Thoracic aorta (tissue), 2 donors: ENCODE results near the gene ADRA2C. TPM values are rescaled to one million over a fixed set of nuclear protein-coding genes. Genes with fewer than 3 reads are reported as not detected.

Experiments
- ATAC-seq: fragments of 150-250 bp; one replicate; pipeline ENCODE4 v1.8.0; 2017; ENCODE audit warnings: low read depth; ENCODE audit not compliant: insufficient number of reproducible peaks, low FRiP score
- DNase-seq: peaks from one replicate; pipeline ENCODE4 v3.0.0-alpha.2; 2020; ENCODE audit warnings: low spot score
- H3K27ac ChIP-seq, 2 donors: fragments of 200-600 bp; sonication (generic); 1 replicate in 1 of 2; 2 replicates in 1 of 2; pipeline ENCODE4 v1.5.1; 2016; ENCODE audit warnings: mild to moderate bottlenecking in 2 of 2, moderate library complexity in 2 of 2
- H3K27me3 ChIP-seq: fragments of 200-600 bp; sonication (generic); replicated peaks from 2 replicates; pipeline ENCODE4 v1.6.0; 2016; ENCODE audit warnings: mild to moderate bottlenecking; ENCODE audit not compliant: insufficient read depth
- H3K36me3 ChIP-seq: fragments of 200-600 bp; sonication (generic); one replicate; pipeline ENCODE4 v1.5.1; 2016
- H3K4me1 ChIP-seq, 2 donors: fragments of 200-600 bp; sonication (generic); 1 replicate in 1 of 2; 2 replicates in 1 of 2; pipeline versions ENCODE4 v1.5.1 to v1.6.0; 2016; ENCODE audit warnings: low read depth in 2 of 2, mild to moderate bottlenecking in 1 of 2; ENCODE audit not compliant: control insufficient read depth in 1 of 2
- H3K4me3 ChIP-seq: fragments of 200-600 bp; sonication (generic); 2 replicates; pipeline ENCODE4 v1.5.1; 2016; ENCODE audit warnings: mild to moderate bottlenecking
- H3K9me3 ChIP-seq: fragments of 200-600 bp; sonication (generic); 2 replicates; pipeline ENCODE4 v1.5.1; 2016
- total RNA-seq, 2 donors: library from RNA; depleted of rRNA; stranded (reverse); fragments of >200 nt; gene quantifications; one replicate each; pipeline versions ENCODE4 v1.1.0 to v1.2.3, GENCODE V29; 2016
- TF ChIP-seq, protein P1 (sequence below): fragments of 200-600 bp; sonication (generic); IDR thresholded peaks from one replicate; pipeline ENCODE4 v1.5.1; 2019; ENCODE audit warnings: antibody characterized with exemption

Gene ADRA2C
- total RNA-seq, 2 donors from 2014 or later: 105 to 232 TPM

DNA sequence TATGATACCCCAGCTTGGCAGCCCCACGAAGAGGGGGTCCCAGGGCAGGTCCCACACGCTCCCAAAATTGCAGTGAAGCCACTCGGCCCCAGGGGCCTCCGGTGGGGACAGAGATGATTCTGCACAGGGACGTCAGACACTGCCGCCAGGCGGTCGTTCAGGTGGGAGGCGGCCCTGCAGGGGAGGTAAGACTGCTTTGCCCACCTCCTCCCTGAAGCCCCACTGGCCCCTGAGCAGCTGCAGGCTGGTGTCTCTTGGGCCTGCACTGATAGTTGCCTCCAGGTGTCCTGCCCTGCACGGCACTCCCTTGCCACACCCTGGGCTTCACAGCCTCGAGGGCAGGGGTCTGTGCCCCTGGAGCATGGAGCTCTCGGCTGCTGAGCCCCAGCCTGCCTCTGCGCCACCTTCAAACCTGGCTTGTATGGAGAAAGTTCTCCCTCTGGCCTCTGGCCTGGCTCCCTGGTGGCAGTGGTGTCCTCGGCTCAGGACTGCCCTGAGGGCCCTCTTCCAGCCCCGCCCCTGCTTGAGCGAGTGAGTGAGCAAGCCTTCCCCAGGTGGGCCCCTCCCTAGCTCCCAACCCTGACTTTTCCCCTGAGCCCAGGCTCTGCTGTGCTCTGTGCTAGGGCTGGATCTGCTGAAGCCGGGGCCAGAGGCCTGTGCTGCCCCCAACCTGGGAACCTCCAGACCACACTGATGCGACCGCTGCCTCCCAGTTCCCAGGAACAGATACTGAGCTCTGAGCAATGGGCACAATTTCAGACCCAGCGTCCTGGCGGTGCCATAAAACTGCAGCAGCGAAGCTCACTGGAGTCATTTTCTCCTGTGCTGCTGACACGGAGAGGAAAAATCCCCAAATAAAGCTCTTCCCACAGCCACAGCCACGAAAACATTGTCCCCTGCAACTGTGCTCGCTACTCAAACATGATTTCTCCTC, 16.1 kb downstream of the ADRA2C start:
- ATAC-seq (no peak), DNase-seq (no peak)
- H3K27me3 ChIP-seq: no peaks in the 10 kb centered on the region
- H3K4me1 ChIP-seq: peaks cover 0 to 13% of the 10 kb centered on the region in 2 donors
- no peak overlapping the region for H3K27ac ChIP-seq
- H3K9me3 ChIP-seq: no peaks in the 10 kb centered on the region
- no peak overlapping the region for H3K4me3 ChIP-seq
- TF ChIP-seq, protein P1, sequence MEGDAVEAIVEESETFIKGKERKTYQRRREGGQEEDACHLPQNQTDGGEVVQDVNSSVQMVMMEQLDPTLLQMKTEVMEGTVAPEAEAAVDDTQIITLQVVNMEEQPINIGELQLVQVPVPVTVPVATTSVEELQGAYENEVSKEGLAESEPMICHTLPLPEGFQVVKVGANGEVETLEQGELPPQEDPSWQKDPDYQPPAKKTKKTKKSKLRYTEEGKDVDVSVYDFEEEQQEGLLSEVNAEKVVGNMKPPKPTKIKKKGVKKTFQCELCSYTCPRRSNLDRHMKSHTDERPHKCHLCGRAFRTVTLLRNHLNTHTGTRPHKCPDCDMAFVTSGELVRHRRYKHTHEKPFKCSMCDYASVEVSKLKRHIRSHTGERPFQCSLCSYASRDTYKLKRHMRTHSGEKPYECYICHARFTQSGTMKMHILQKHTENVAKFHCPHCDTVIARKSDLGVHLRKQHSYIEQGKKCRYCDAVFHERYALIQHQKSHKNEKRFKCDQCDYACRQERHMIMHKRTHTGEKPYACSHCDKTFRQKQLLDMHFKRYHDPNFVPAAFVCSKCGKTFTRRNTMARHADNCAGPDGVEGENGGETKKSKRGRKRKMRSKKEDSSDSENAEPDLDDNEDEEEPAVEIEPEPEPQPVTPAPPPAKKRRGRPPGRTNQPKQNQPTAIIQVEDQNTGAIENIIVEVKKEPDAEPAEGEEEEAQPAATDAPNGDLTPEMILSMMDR: no peak
- H3K36me3 ChIP-seq: no peaks in the 10 kb centered on the region

DNA sequence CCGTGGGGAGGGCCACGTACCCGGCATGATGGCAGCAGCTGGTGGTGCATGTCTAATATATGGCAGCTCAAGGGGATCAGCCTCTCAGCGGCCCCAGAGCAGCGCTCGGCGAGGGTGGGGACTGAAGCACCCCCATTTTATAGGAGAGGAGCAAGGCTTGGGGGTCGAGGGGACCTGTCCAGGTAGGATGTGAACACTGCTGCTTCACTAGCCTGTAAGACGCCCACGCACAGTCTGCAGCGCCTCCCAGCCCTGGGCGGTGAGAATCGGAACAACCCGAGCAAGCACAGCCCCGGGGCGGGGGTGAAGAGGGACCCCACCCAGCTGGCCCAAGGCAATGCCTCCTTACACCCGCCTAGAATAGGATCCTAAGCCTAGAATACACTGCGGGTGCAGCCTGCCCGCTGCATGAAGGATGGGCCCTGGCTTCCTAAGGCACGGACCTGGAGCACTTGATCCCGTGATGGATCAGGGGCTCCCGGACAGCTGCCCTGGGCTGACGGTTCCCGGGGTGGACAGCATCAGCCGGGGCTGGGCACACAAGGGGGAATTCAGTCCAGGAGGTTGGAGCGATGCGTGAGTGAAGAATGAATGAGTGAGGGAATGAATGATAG, 17.6 kb downstream of the ADRA2C start:
- DNase-seq: no peak
- Histone ChIP-seq H3K9me3 (no peaks in the 10 kb centered on the region), H3K36me3 (no peaks in the 10 kb centered on the region), H3K27me3 (no peaks in the 10 kb centered on the region), H3K4me1 (peaks cover 0 to 13% of the 10 kb centered on the region in 2 donors), H3K27ac (no peak overlapping the region), H3K4me3 (no peak overlapping the region)
- TF ChIP-seq, protein P1: peak; percentile 38
- no peak for ATAC-seq

DNA sequence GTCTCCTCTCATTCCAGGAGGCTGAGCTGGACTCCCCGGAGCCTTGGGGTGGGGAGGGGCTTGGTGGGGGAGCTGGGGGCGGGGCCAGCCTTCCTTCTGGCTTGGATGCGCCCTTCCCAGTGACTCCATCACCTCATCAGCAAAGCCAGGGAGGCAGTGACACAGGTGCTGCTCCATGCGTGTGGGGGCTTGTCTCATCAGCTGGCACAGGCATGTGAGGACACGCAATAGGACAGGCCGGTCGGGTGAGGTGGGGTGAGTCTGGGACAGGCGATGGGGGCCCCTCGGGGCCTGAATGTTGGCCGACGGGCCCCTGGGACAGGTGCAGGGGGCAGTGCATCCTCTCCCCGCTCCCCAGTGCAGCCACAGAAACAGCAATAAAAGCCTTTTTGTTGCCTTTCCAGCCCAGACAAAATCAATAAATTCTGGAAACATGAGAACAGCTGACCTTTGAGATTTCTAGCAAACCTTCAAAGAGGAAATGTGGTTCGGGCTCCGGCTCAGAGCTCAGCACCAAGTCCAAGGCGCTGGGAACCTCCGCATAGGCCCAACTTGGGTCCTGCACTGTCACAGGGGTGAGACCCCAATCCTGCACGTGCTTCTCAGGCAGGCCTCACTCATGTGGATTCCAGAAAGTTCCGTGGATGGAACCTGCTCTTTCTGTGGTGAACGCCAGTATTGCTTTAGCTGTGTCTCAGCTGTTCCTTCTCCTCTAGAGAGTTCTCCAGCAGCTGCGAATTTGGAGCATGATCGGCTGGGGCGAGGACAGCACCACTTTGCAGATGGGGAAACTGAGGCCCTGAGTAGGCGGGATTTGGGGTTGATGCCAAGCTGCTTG, 18.5 kb downstream of the ADRA2C start:
- no peaks in the 10 kb centered on the region for H3K36me3 ChIP-seq
- TF ChIP-seq, protein P1: no peak
- DNase-seq (no peak), ATAC-seq (no peak)
- H3K4me1 ChIP-seq: peaks cover 0 to 13% of the 10 kb centered on the region in 2 donors
- H3K27me3 ChIP-seq: no peaks in the 10 kb centered on the region
- H3K9me3 ChIP-seq: no peaks in the 10 kb centered on the region
- no peak overlapping the region for H3K27ac ChIP-seq
- H3K4me3 ChIP-seq: no peak overlapping the region

DNA sequence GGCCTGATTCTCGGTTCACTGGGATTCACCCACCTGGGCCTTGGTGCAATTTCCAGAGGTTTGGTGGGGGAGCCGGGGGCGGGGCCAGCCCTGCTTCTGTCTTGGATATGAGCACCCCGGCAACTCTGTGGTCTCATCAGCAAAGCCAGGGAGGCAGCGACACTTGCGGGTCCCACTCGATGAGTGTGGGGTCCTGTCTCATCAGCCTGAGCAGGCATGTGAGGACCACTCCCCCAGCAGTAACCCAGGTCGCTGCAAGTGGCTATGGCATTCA, 19.0 kb downstream of the ADRA2C start:
- Histone ChIP-seq H3K36me3 (no peaks in the 10 kb centered on the region), H3K4me1 (peaks cover 0 to 13% of the 10 kb centered on the region in 2 donors), H3K27me3 (no peaks in the 10 kb centered on the region), H3K27ac (no peak overlapping the region), H3K4me3 (no peak overlapping the region), H3K9me3 (no peaks in the 10 kb centered on the region)
- TF ChIP-seq, protein P1: no peak
- DNase-seq: no peak
- no peak for ATAC-seq
